ENCODE data around the gene DGKH.
"Not testable (repeated sequence)": the region's sequence is repeated elsewhere in the genome, so short reads cannot be mapped to it uniquely, and the experiment has no call there.

The DGKH gene

DNA sequence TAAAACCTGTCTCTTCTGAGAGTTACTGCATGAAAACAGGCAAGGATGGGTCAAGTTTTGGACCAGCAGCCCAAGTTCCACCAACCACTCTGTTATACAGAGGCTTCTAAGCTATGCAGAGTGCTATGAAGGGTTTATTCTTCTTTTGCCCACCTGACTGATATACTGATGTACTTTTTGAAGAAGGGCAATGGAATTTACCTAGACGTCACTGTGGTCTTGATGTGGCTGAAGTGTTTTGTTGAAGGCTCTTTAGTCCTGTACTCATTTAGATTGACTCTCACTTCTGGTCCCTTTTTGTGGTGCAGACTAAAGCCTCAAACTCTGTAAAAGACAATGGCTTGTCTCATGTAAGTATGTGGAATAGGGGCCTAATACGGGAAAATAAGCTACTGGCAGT lies 92.0 kb downstream of the DGKH start:
- 0 out of 2 replicates have a peak, but pooled peaks cover 4% of the 10 kb centered on the region for H3K36me3 ChIP-seq (ENCODE audit: insufficient read depth, low read length)
- H3K4me3 ChIP-seq (ENCODE audit: low read length) = no peak overlapping the region
- WGBS = 100% methylated on average over 1 of the region's 2 CpGs

GRCh38 chr13:42141052-42141451 lies 92.6 kb downstream of the DGKH start:
- H3K27ac ChIP-seq (ENCODE audit: low read depth, low read length); H3K9ac ChIP-seq (ENCODE audit: low read depth, low read length); H3K4me3 ChIP-seq (ENCODE audit: low read length); H3K27me3 ChIP-seq (ENCODE audit: insufficient read depth, low read length); H3K36me3 ChIP-seq (ENCODE audit: insufficient read depth, low read length); H3K4me1 ChIP-seq (ENCODE audit: insufficient read depth, low read length); H3K9me3 ChIP-seq (ENCODE audit: insufficient read depth, low read depth, low read length): not testable (repeated sequence)
- WGBS = 98% methylated on average over 2 of the region's 2 CpGs

More for the DNA sequence above, 92.0 kb downstream of the DGKH start:
- Histone ChIP-seq H3K27ac (ENCODE audit: low read depth, low read length) (no peak overlapping the region), H3K9ac (ENCODE audit: low read depth, low read length) (no peak overlapping the region), H3K27me3 (ENCODE audit: insufficient read depth, low read length) (no peaks in the 10 kb centered on the region), H3K9me3 (ENCODE audit: insufficient read depth, low read depth, low read length) (no peaks in the 10 kb centered on the region), H3K4me1 (ENCODE audit: insufficient read depth, low read length) (no peaks in the 10 kb centered on the region)

GRCh38 chr13:42146359-42146758 lies 97.9 kb downstream of the DGKH start:
- WGBS = 84% methylated on average over 2 of the region's 2 CpGs
- Histone ChIP-seq H3K9me3 (ENCODE audit: insufficient read depth, low read depth, low read length) (no peaks in the 10 kb centered on the region), H3K9ac (ENCODE audit: low read depth, low read length) (no peak overlapping the region), H3K4me3 (ENCODE audit: low read length) (no peak overlapping the region), H3K27me3 (ENCODE audit: insufficient read depth, low read length) (no peaks in the 10 kb centered on the region), H3K4me1 (ENCODE audit: insufficient read depth, low read length) (no peaks in the 10 kb centered on the region), H3K36me3 (ENCODE audit: insufficient read depth, low read length) (no peaks in the 10 kb centered on the region), H3K27ac (ENCODE audit: low read depth, low read length) (no peak overlapping the region)

- peaks cover 5% of the 10 kb centered on the region; the same call in 1 of the 2 replicates for H3K4me1 ChIP-seq (ENCODE audit: insufficient read depth, low read length)
- no peaks in the 10 kb centered on the region for H3K9me3 ChIP-seq (ENCODE audit: insufficient read depth, low read depth, low read length)
- no peak overlapping the region for H3K9ac ChIP-seq (ENCODE audit: low read depth, low read length)
- no peaks in the 10 kb centered on the region for H3K27me3 ChIP-seq (ENCODE audit: insufficient read depth, low read length)
- H3K4me3 ChIP-seq (ENCODE audit: low read length) = no peak overlapping the region
- H3K27ac ChIP-seq (ENCODE audit: low read depth, low read length) = no peak overlapping the region
- no peaks in the 10 kb centered on the region for H3K36me3 ChIP-seq (ENCODE audit: insufficient read depth, low read length)
- WGBS = 86% methylated on average over 7 of the region's 7 CpGs
Observed at GRCh38 chr13:42148538-42148937, 100.1 kb downstream of the DGKH start.

DNA sequence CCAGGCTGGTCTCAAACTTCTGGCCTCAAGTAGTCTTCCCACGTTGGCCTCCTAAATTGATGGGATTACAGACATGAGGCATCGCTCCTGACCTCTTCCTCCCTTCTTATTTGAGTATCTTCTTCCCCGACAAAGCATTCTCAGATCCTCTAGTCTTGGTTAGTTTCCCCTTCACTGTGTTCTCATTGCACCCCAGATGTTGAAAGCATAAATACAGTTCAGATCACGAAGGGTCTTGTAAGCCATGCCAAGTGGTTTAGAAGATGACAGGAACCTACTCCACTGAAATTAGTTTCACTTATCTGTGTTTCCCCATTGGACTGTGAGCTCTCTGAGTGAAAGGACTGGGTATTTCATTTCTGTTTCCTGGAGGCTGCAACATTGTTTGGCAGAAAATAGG lies 100.7 kb downstream of the DGKH start:
- Histone ChIP-seq H3K9me3 (ENCODE audit: insufficient read depth, low read depth, low read length) (no peaks in the 10 kb centered on the region), H3K4me1 (ENCODE audit: insufficient read depth, low read length) (peaks cover 5% of the 10 kb centered on the region; the same call in 1 of the 2 replicates), H3K27ac (ENCODE audit: low read depth, low read length) (no peak overlapping the region), H3K4me3 (ENCODE audit: low read length) (no peak overlapping the region), H3K9ac (ENCODE audit: low read depth, low read length) (no peak overlapping the region), H3K27me3 (ENCODE audit: insufficient read depth, low read length) (no peaks in the 10 kb centered on the region), H3K36me3 (ENCODE audit: insufficient read depth, low read length) (no peaks in the 10 kb centered on the region)
- 94% methylated on average over 4 of the region's 4 CpGs for WGBS

GRCh38 chr13:42151781-42152180 lies 103.3 kb downstream of the DGKH start:
- Histone ChIP-seq H3K27me3 (ENCODE audit: insufficient read depth, low read length) (no peaks in the 10 kb centered on the region), H3K36me3 (ENCODE audit: insufficient read depth, low read length) (peaks cover 12% of the 10 kb centered on the region), H3K4me1 (ENCODE audit: insufficient read depth, low read length) (peaks cover 5% of the 10 kb centered on the region; the same call in 1 of the 2 replicates), H3K9me3 (ENCODE audit: insufficient read depth, low read depth, low read length) (no peaks in the 10 kb centered on the region), H3K27ac (ENCODE audit: low read depth, low read length) (no peak overlapping the region), H3K4me3 (ENCODE audit: low read length) (no peak overlapping the region), H3K9ac (ENCODE audit: low read depth, low read length) (no peak overlapping the region)
- 86% methylated on average over 1 of the region's 1 CpG for WGBS

DNA sequence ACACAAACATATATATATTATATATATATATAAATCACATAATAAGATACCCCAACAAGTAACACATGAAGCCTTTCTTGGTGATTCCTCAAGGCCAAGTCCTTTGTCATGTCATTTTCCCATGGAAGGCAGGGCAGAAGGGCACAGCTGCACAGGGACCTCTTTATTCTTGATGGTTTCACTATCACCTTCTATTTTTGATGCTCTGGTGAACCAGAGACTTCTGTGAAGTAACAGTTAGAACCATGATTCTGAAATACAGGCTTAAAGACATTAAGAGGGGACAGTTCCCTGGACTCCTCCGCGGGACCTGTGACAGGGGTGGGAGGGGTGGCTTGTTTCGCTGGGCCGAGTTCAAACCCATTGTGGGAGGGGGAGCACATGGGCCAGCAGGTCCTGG lies 104.0 kb downstream of the DGKH start:
- 87% methylated on average over 4 of the region's 4 CpGs for WGBS
- Histone ChIP-seq H3K9ac (ENCODE audit: low read depth, low read length) (no peak overlapping the region), H3K4me1 (ENCODE audit: insufficient read depth, low read length) (peaks cover 5% of the 10 kb centered on the region; the same call in 1 of the 2 replicates), H3K4me3 (ENCODE audit: low read length) (no peak overlapping the region), H3K27ac (ENCODE audit: low read depth, low read length) (no peak overlapping the region), H3K27me3 (ENCODE audit: insufficient read depth, low read length) (no peaks in the 10 kb centered on the region), H3K9me3 (ENCODE audit: insufficient read depth, low read depth, low read length) (no peaks in the 10 kb centered on the region), H3K36me3 (ENCODE audit: insufficient read depth, low read length) (peaks cover 12% of the 10 kb centered on the region)

GRCh38 chr13:42153199-42154113 lies 105.0 kb downstream of the DGKH start:
- no peak overlapping the region for H3K4me3 ChIP-seq (ENCODE audit: low read length)
- peaks cover 12% of the 10 kb centered on the region for H3K36me3 ChIP-seq (ENCODE audit: insufficient read depth, low read length)
- no peaks in the 10 kb centered on the region for H3K27me3 ChIP-seq (ENCODE audit: insufficient read depth, low read length)
- peaks cover 5% of the 10 kb centered on the region; the same call in 1 of the 2 replicates for H3K4me1 ChIP-seq (ENCODE audit: insufficient read depth, low read length)
- H3K9ac ChIP-seq (ENCODE audit: low read depth, low read length) = no peak overlapping the region
- H3K9me3 ChIP-seq (ENCODE audit: insufficient read depth, low read depth, low read length) = no peaks in the 10 kb centered on the region
- WGBS = 85% methylated on average over 3 of the region's 3 CpGs
- H3K27ac ChIP-seq (ENCODE audit: low read depth, low read length) = no peak overlapping the region

- H3K27me3 ChIP-seq (ENCODE audit: insufficient read depth, low read length) = no peaks in the 10 kb centered on the region
- H3K27ac ChIP-seq (ENCODE audit: low read depth, low read length) = no peak overlapping the region
- WGBS = 100% methylated on average over 3 of the region's 3 CpGs
- H3K36me3 ChIP-seq (ENCODE audit: insufficient read depth, low read length) = peaks cover 20% of the 10 kb centered on the region
- H3K4me1 ChIP-seq (ENCODE audit: insufficient read depth, low read length) = peaks cover 5% of the 10 kb centered on the region; the same call in 1 of the 2 replicates
- H3K9me3 ChIP-seq (ENCODE audit: insufficient read depth, low read depth, low read length) = no peaks in the 10 kb centered on the region
- no peak overlapping the region for H3K4me3 ChIP-seq (ENCODE audit: low read length)
- no peak overlapping the region for H3K9ac ChIP-seq (ENCODE audit: low read depth, low read length)
Observed at GRCh38 chr13:42155251-42155650, 106.8 kb downstream of the DGKH start.

DNA sequence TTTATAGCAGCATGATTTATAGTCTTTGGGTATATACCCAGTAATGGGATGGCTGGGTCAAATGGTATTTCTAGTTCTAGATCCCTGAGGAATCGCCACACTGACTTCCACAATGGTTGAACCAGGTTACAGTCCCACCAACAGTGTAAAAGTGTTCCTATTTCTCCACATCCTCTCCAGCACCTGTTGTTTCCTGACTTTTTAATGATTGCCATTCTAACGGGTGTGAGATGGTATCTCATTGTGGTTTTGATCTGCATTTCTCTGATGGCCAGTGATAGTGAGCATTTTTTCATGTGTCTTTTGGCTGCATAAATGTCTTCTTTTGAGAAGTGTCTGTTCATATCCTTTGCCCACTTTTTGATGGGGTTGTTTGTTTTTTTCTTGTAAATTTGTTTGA lies 114.9 kb downstream of the DGKH start:
- H3K4me3 ChIP-seq (ENCODE audit: low read length); H3K27ac ChIP-seq (ENCODE audit: low read depth, low read length); H3K27me3 ChIP-seq (ENCODE audit: insufficient read depth, low read length); H3K9ac ChIP-seq (ENCODE audit: low read depth, low read length); H3K9me3 ChIP-seq (ENCODE audit: insufficient read depth, low read depth, low read length): not testable (repeated sequence)
- WGBS = no CpG with 5 or more reads among the region's 2 CpGs
- H3K4me1 ChIP-seq (ENCODE audit: insufficient read depth, low read length) = peaks cover 15% of the 10 kb centered on the region
- H3K36me3 ChIP-seq (ENCODE audit: insufficient read depth, low read length) = peaks cover 12% of the 10 kb centered on the region; the same call in 1 of the 2 replicates

- peaks cover 18% of the 10 kb centered on the region; the same call in 1 of the 2 replicates for H3K36me3 ChIP-seq (ENCODE audit: insufficient read depth, low read length)
- H3K9me3 ChIP-seq (ENCODE audit: insufficient read depth, low read depth, low read length); H3K4me3 ChIP-seq (ENCODE audit: low read length); H3K27me3 ChIP-seq (ENCODE audit: insufficient read depth, low read length); H3K9ac ChIP-seq (ENCODE audit: low read depth, low read length); H3K27ac ChIP-seq (ENCODE audit: low read depth, low read length): not testable (repeated sequence)
- peaks cover 21% of the 10 kb centered on the region for H3K4me1 ChIP-seq (ENCODE audit: insufficient read depth, low read length)
Observed at GRCh38 chr13:42163910-42164309, 115.5 kb downstream of the DGKH start.
